ENCODE data around the gene ZNF775. TPM values are rescaled to one million over a fixed set of nuclear protein-coding genes. Genes with fewer than 3 reads are reported as not detected.
A peak's percentile ranks its signal among the peaks of the same experiment; 100 is the strongest.

ZNF775 gene
- total RNA-seq, 1 donor from 2014 or later = 17.1 TPM

DNA sequence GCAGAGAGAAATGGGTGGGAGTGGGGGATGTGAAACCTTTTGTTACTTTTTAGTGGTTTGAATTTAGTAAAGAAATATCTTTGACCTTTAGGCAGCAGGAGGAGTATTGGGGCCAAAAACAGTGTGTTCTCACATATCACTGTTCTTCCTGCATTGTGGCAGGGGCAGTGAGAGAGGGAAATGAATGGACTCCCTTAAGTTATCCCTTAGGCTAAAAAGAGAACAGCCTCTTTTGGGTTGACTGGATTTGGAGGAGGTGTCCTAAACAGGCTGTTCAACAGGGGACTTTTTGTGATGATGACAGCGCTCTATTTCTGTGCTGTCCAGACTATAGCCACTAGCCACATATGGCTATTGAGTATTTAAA lies 22.3 kb downstream of the ZNF775 start:
- H3K27ac ChIP-seq = no peak overlapping the region
- intact Hi-C loops (cut with DNase I) = loop anchor here (10.0 kb wide), 2 partner anchors 527 to 777 kb away; partner anchors contain the start of gene ATP6V0E2
- no peaks in the 10 kb centered on the region for H3K9me3 ChIP-seq
- TF ChIP-seq, protein P1, sequence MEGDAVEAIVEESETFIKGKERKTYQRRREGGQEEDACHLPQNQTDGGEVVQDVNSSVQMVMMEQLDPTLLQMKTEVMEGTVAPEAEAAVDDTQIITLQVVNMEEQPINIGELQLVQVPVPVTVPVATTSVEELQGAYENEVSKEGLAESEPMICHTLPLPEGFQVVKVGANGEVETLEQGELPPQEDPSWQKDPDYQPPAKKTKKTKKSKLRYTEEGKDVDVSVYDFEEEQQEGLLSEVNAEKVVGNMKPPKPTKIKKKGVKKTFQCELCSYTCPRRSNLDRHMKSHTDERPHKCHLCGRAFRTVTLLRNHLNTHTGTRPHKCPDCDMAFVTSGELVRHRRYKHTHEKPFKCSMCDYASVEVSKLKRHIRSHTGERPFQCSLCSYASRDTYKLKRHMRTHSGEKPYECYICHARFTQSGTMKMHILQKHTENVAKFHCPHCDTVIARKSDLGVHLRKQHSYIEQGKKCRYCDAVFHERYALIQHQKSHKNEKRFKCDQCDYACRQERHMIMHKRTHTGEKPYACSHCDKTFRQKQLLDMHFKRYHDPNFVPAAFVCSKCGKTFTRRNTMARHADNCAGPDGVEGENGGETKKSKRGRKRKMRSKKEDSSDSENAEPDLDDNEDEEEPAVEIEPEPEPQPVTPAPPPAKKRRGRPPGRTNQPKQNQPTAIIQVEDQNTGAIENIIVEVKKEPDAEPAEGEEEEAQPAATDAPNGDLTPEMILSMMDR (IDR thresholded peaks at IDR 0.05) = no peak
- no peaks in the 10 kb centered on the region for H3K27me3 ChIP-seq
- no peak overlapping the region for H3K4me3 ChIP-seq
- H3K36me3 ChIP-seq = peaks cover 6 to 11% of the 10 kb centered on the region in 2 donors
- DNase-seq (ENCODE audit: low spot score in 2 of 2) = peak in 1 of 2 donors; percentile 1
- H3K4me1 ChIP-seq = peaks cover 2 to 12% of the 10 kb centered on the region in 2 donors

DNA sequence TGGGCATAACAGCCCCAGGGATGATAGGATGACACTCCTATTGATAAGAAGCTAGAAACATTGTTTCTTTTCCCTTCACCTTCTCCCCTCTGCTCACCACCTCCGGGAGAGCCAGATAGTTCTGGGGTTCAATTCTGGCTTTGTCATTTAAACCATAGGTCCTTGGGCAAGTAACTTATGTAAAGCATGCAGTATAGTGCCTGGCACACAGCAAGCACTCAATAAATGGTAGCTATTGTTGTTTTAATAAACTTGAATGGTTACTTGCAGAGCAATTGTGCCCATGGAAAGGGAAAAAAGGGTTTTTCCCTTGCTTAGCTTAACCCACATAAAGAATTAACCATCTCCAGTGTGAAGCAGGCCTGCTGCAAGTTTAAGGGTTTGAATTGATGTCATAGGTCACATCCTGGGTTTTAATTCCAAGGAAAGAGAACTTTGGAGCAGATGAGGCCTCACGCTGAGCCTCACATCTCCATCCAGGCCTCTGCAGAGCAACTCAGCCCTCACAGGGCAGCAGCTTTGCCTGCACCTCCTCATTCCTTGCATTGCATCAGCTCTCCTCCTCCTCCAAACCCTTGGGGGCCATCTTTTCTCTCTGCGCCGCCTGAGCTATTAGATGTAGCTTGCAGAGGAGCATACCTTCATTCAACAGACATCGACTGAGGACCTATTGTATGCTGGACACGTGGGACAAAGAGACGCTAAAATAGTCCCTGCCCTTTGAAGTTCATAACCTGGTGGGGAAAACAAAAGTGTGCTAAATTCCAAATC lies 22.9 kb downstream of the ZNF775 start:
- H3K27ac ChIP-seq = no peak overlapping the region
- peaks cover 2 to 15% of the 10 kb centered on the region in 2 donors for H3K4me1 ChIP-seq
- H3K9me3 ChIP-seq = no peaks in the 10 kb centered on the region
- H3K4me3 ChIP-seq = no peak overlapping the region
- TF ChIP-seq, protein P1 (IDR thresholded peaks at IDR 0.05) = no peak
- DNase-seq (ENCODE audit: low spot score in 2 of 2) = peak in 1 of 2 donors; percentile 33
- H3K36me3 ChIP-seq = peaks cover 6% of the 10 kb centered on the region in 2 donors
- intact Hi-C loops (cut with DNase I) = loop anchor here (10.0 kb wide), 2 partner anchors 527 to 777 kb away; partner anchors contain the start of gene ATP6V0E2
- H3K27me3 ChIP-seq = no peaks in the 10 kb centered on the region

DNA sequence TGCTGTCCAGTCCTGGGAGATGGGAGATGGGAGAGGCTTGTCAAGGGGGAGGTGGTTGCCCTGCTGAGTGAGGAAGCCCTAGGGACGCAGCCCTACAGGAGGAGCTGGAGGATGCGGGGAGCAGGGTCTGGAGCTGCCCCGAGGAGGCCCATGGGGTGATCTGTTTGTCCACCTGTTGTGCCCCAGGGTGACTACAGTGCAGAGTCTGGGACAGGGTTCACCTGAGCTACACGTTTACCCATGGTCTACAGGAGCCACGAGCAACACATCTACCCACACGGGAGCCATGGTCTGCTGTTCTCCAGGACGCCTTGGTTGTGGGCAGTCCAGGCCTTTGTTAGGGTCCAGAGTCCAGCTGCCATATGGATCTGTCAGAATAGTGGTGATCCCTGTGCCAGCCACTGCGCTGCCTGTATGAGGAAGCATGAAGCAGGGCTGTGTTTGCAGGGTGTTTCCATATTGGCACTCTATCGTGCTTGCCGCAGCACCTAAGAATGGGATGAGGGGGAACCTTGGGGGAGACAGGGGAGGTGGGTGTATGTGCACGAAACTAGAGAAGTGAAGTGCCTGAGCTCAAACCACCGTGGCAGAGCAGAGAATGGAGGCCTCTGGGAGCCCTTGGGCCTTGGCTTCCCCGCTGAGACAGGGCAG lies 23.7 kb downstream of the ZNF775 start:
- Histone ChIP-seq H3K4me3 (no peak overlapping the region), H3K27me3 (no peaks in the 10 kb centered on the region), H3K36me3 (peaks cover 2 to 4% of the 10 kb centered on the region in 2 donors), H3K9me3 (no peaks in the 10 kb centered on the region), H3K4me1 (peaks cover 2 to 15% of the 10 kb centered on the region in 2 donors), H3K27ac (no peak overlapping the region)
- TF ChIP-seq, protein P1 (IDR thresholded peaks at IDR 0.05) = no peak
- peak in 1 of 2 donors; percentile 54 for DNase-seq (ENCODE audit: low spot score in 2 of 2)
- intact Hi-C loops (cut with DNase I) = loop anchor here (10.0 kb wide), 2 partner anchors 528 to 778 kb away; partner anchors contain the start of gene ATP6V0E2

DNA sequence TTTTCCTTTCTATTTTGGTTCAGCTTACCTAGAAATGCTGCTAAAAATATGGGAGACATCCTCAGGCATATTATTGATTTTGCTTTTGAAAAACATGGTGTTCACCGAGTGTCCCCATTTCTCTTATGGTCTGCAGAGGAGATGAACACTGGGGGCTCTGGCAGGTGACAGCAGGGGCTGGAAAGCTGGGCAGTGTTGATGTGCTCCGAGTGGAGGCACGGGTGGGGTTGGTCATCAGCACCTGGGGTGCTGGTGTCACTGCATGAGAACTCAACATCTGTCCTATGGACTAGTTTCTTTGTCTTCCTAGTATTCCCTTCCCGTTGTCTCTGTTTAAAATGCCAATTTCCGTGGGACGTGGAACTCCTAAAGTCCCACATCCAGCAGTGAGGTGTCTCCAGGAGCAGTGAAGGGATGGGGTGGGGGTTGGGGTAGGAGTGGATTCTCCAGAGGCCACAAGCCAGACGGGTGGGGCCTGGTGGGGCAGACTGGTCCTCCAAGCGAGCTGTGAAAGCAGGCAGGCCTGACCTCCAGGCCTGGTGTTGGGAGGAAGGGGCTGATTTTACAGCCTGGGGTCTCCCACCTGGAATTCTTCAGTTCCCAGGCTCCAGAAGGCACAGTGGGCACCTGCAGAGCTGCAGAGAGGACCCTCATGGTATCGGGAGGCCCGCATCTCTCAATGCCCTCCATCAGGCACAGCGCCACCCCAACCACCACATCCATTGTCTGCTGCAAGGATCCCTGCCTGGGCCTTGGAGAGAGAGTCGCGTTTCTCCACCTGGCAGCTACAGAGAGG lies 24.4 kb downstream of the ZNF775 start:
- peaks cover 2 to 15% of the 10 kb centered on the region in 2 donors for H3K4me1 ChIP-seq
- no peaks in the 10 kb centered on the region for H3K36me3 ChIP-seq
- H3K27ac ChIP-seq = peak overlapping the region; percentile 92 to 97
- H3K4me3 ChIP-seq = no peak overlapping the region
- H3K27me3 ChIP-seq = no peaks in the 10 kb centered on the region
- H3K9me3 ChIP-seq = no peaks in the 10 kb centered on the region
- TF ChIP-seq, protein P1 (IDR thresholded peaks at IDR 0.05) = no peak
- intact Hi-C loops (cut with DNase I) = loop anchor here (2.0 to 10.0 kb wide), 3 partner anchors 35 to 779 kb away; partner anchors contain the start of genes ATP6V0E2 and REPIN1
- peak in 1 of 2 donors; percentile 58 for DNase-seq (ENCODE audit: low spot score in 2 of 2)

DNA sequence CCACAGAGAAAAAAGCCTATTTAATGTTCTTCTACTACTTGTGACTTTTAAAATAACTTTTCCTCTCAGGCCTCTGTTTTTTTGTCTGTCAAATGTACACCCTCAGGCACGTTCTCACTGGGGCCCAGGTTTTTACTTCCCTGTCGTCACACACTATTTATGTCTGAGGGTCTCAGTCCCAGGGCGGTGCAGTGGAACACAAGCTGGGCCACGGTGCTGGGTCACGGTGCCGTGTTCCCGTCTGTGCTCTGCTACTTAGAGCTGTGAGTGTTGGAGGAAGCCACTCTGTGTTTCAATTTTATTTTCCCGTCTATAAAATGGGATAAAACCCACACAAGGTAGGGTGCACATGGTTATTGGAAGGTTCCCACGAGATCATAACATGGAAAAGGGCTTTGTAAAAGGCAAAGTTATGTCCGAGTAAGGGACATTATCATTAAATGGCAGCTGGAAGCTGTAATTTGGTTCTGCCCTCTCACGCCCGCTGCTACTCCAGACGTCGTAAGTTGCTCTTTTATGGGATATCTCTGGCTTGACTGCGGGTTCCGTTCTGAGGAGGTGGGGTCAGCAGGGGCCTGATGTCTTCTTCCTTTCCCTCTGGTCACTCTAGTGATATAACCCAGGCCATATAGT lies 25.2 kb downstream of the ZNF775 start:
- no peaks in the 10 kb centered on the region for H3K27me3 ChIP-seq
- H3K27ac ChIP-seq = peak overlapping the region; percentile 92 to 97
- peaks cover 2 to 15% of the 10 kb centered on the region in 2 donors for H3K4me1 ChIP-seq
- peak in 1 of 2 donors; percentile 62 for DNase-seq (ENCODE audit: low spot score in 2 of 2)
- intact Hi-C loops (cut with DNase I) = loop anchor here (2.0 to 10.0 kb wide), 3 partner anchors 35 to 779 kb away; partner anchors contain the start of genes ATP6V0E2 and REPIN1
- TF ChIP-seq, protein P1 (IDR thresholded peaks at IDR 0.05) = no peak
- H3K36me3 ChIP-seq = no peaks in the 10 kb centered on the region
- no peaks in the 10 kb centered on the region for H3K9me3 ChIP-seq
- peak overlapping the region; percentile 78 to 89 for H3K4me3 ChIP-seq
